ENCODE measurements around the gene ZBTB7A. TPM values are rescaled to one million over a fixed set of nuclear protein-coding genes. Genes with fewer than 3 reads are reported as not detected.

The ZBTB7A gene
- total and polyA plus RNA-seq, 2 of the 4 experiments (the other 2 are of a cell fraction): 3.2 to 10.3 TPM

DNA sequence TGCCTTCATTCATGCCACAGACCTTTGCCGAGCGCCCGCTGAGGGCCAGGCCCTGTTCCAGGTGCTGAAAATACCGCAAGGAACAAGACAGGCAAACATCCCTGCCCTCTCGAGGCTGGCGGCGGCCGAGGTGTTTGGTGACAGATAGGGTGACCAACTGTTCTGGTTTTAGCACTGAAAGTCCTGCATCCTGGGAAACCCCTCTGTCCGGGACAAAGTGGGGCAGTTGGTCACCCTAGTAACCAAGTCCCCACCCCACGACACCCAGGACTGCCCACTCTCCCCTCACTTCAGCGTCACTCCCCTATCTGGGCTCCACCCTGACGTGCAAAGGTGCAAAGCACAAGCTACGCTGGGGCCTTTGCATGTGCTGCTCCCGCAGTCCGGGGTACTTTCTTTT lies 17.3 kb downstream of the ZBTB7A start:
- Histone ChIP-seq H4K91ac (ENCODE audit: insufficient read depth, low read depth, low read length) (no peak overlapping the region), H3K9me3 (ENCODE audit: control insufficient read depth, insufficient read depth, low read length) (no peaks in the 10 kb centered on the region), H3K9ac (ENCODE audit: low read depth, low read length) (no peak overlapping the region), H4K5ac (ENCODE audit: low read depth, low read length) (no peak overlapping the region), H3K4me3 (ENCODE audit: insufficient read depth, low read depth, low read length) (no peak overlapping the region), H3K36me3 (ENCODE audit: control insufficient read depth, insufficient read depth, low read length) (peaks cover 61% of the 10 kb centered on the region), H2AK9ac (replicated peaks; ENCODE audit: low read depth, low read length, poor library complexity) (no peak overlapping the region), H3K27me3 (ENCODE audit: control insufficient read depth, insufficient read depth, low read length) (no peaks in the 10 kb centered on the region), H2BK20ac (ENCODE audit: low read depth, low read length) (no peak overlapping the region), H3K56ac (ENCODE audit: extremely low read depth, insufficient read depth, low read length) (no peak overlapping the region), H3K4ac (ENCODE audit: low read depth, low read length) (no peak overlapping the region), H3K4me2 (ENCODE audit: low read depth, low read length) (no peak overlapping the region), H4K20me1 (ENCODE audit: insufficient read depth, low read length) (peaks cover 85% of the 10 kb centered on the region), H2BK120ac (ENCODE audit: low read depth, low read length) (no peak overlapping the region), H2BK15ac (ENCODE audit: low read depth, low read length) (no peak overlapping the region), H3K9me1 (ENCODE audit: insufficient read depth, low read length) (peaks cover 10% of the 10 kb centered on the region), H2AFZ (replicated peaks; ENCODE audit: low read length, poor library complexity) (no peak overlapping the region), H2AK5ac (ENCODE audit: low read depth, low read length) (no peak overlapping the region), H3K27ac (ENCODE audit: insufficient read depth, low read length) (no peak overlapping the region), H3K23ac (ENCODE audit: low read depth, low read length) (no peak overlapping the region), H4K8ac (ENCODE audit: low read depth in 2 of 2, low read length in 2 of 2) (no peak overlapping the region), H3K18ac (ENCODE audit: low read depth, low read length) (no peak overlapping the region), H3K4me1 (ENCODE audit: control insufficient read depth, insufficient read depth, low read length) (peaks cover 19% of the 10 kb centered on the region), H3K14ac (replicated peaks; ENCODE audit: low read depth, low read length) (no peak overlapping the region), H3K79me1 (ENCODE audit: low read depth in 1 of 2, low read length in 2 of 2) (peaks cover 7 to 62% of the 10 kb centered on the region in 2 experiments), H2BK5ac (ENCODE audit: low read depth, low read length, poor library complexity, severe bottlenecking) (no peak overlapping the region)
- dilution Hi-C loops (cut with HindIII; ENCODE audit: low sequenced_read_pairs, unreplicated experiment) (no loop called here), intact Hi-C loops (cut with micrococcal nuclease) (no loop called here), in situ Hi-C loops (cut with MboI; ENCODE audit: low sequenced_read_pairs) (no loop called here)
- TF ChIP-seq MAZ (IDR thresholded peaks at IDR 0.05; ENCODE audit: borderline replicate concordance, low read depth, low read length) (no peak), NFE2L2 (IDR thresholded peaks at IDR 0.05; ENCODE audit: low read depth, low read length) (no peak), CHD1 (IDR thresholded peaks at IDR 0.05; ENCODE audit: low read depth, low read length) (no peak), RFX5 (IDR thresholded peaks at IDR 0.05; ENCODE audit: low read depth, low read length) (no peak)
- CTCF ChIA-PET: no interaction called here
- POLR2A ChIA-PET (ENCODE audit: unreplicated experiment): no interaction called here
- no TSS peak for BruUV-seq (replicated peaks)
- no peak for ATAC-seq (ENCODE audit: low read depth)
- no peak for DNase-seq
- 75% methylated on average over 4 of the region's 15 CpGs; no CpG with 5 or more reads in 1 of the 2 experiments for WGBS, 2 experiments (ENCODE audit: extremely low coverage in 2 of 2, insufficient read length in 1 of 2)
